NCI-H1930 (cell line): ENCODE results near the gene CASP2.
A peak's percentile ranks its signal among the peaks of the same experiment; 100 is the strongest.

Experiments
- DNase-seq, 2 experiments: peaks; one replicate each; lab custom pipeline; 2025; lab: John Stamatoyannopoulos, UW

The CASP2 gene

GRCh38 chr7:143334244-143334643 is 46.1 kb downstream of the CASP2 start:
- DNase-seq = no peak

DNA sequence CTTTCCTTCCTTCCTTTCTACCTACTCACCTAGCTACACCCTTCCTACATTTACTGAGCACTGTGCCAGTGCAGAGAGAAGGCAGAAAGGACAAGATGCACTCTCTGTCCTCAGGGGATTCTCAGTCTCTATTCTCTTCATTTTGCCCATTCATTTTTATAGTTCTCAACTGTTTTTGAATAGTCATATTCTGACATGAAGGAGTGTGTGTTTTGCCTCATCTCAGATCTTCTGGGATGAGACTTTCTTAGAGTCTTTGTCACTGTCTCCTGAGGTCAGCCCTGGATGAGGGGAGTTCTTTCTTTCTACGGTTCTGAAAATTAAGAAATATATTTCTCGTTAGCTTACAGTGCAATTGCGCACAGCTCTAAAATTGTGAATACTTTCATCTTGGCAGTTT is 49.1 kb downstream of the CASP2 start:
- DNase-seq = no peak

GRCh38 chr7:143341842-143342241 is 53.7 kb downstream of the CASP2 start:
- DNase-seq = no peak

- no peak for DNase-seq
Observed at GRCh38 chr7:143343596-143343995, 55.4 kb downstream of the CASP2 start.

- peak; percentile 72 to 75 for DNase-seq
Observed at GRCh38 chr7:143345428-143345900, 57.3 kb downstream of the CASP2 start.

DNA sequence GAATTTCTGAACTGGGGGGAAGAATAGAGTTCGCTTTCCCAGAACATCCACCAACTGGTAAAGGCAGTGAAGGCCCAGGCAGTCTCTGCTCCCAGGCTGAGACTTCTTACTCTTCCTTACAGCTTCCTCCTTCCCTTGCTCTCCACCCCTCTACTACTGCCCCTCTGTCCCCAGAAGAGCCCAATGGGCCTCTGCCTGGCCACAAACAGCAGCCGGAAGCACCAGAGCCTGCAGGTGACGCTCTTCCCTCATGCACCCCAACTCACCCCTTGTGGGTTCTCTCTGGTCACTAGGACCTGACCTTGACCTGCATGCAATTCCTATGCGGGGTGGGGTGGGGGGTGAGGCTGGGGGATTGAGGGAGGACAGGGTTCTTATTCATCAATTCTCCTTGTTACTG is 57.9 kb downstream of the CASP2 start:
- DNase-seq = no peak

GRCh38 chr7:143347950-143348349 is 59.8 kb downstream of the CASP2 start:
- no peak for DNase-seq

DNA sequence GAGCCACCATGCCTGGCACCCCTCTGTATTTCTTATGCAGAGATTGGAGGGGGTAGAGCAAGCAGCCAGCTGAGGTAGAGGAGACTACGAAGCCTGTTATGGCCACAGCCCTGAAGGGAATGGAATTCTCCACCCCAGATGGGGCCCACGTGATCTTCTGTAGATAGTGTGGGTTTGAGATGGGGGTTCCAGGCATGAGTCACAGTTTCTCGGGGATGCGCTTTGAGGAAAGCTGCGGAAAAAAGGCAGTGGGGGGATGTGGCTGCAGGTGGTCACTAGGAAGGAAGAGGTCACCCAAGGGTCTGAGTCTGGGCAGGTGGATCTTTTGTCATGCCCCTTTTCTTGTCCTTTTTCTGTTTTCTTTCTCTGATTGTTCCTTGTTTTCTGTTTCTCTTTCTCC is 62.9 kb downstream of the CASP2 start:
- no peak for DNase-seq

DNA sequence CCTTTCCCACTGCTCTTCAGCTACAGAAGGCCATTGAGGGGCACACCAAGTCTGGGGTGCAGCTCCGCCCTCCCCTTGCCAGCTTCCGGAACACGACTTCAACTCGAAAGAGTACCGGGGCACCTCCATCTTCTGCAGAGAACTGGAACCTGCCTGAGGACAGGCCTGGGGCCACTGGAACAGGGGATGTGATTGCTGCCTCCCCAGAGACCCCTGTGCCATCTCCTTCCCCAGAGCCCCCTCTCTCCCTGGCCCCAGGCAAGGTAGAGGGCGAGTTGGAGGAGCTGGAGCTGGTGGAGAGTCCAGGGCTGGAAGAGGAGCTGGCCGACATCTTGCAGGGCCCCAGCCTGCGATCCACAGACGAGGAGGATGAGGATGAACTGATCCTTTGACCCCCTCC is 63.4 kb downstream of the CASP2 start:
- DNase-seq = no peak

DNA sequence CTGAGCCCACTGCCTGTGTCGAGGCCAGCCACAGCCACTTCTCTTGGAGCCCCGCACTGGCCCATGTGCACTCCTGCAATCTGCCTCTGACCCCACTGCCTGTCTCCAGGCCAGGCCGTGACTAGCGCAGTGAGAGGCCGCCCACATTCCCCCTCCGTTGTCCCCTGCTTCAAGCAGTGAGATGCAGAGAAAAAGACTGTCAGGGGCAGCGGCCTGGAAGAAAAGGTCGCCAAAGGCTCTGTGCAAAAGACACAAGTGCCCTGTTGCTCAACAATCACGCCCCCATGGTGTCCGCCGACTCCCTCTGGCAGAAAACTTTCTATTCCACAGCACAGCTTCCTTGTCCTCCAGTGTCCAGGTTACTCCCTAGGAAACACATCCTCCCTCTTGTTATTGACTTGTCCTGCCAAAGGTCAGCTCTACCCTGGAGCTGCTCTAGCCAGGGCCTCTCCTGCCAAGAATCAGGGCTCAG is 64.4 kb downstream of the CASP2 start:
- no peak for DNase-seq

DNA sequence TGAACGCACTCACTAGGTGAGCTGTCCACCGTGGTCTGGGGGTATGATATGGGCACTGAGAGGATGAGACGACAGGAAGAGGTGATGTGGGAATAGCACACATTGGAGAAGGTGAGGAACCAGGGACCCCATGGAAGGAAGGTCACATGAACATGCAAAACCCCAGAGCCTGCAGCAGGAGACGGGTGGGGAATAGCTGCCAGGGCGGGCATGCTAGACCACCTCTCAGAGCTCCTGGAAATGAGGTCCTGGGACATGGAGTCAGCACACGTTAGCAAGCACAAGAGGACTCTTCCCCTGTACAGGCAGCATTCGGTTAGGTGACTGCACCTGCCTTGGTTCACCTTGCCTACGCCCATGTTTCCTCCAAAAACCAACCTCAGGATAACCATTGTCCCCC is 66.2 kb downstream of the CASP2 start:
- no peak for DNase-seq

GRCh38 chr7:143354965-143355364 is 66.8 kb downstream of the CASP2 start:
- DNase-seq = no peak

DNA sequence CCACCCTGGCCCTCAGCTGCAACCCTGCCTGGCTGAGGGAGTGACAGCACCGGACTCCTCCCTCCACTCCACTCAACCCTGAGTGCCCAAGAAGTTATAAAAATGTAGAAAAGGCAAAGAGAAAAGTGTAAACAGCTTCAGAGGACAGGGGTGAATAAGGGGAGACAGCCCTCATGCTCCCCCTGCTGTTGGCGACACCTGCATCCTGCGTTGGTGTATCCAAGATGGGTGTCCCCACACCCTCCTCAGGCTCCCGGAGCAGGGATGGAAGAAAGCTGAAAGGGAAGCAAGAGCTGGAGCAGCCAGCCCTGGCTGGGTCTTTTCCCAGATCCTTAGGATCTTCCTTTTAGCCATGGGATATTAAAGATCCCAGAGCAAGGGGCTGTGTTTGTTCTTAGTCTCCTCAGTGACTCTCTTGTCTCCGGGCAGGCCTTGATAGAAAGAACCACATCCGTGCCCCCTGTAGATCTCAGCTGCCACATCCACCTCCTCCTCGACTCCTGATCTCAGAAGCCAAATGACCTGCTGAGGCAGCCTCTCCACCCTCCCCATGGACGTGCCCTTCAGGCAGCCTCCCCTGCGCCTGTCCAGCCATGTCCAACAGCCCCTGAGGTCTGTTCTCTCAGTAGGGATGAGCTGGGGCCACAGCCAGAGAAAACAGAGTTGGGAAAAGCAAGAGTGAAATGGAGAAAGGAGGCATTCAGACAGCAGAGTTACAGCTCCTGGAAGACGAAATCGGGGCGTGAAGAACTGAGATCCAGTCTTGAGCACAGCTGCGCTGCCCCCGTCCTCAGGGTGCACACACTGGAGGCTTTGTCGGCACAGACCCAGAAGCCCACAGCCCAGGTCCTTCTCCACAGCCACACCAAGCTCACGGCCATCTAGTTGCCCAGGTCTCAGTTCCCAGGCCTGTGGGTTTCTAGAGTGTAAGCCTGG is 67.6 kb downstream of the CASP2 start:
- no peak for DNase-seq

- DNase-seq = no peak
Observed at GRCh38 chr7:143356414-143357050, 68.4 kb downstream of the CASP2 start.
